ENCODE results near the gene CLIC4.

GRCh38 chr1:24765308-24765988 is 20.2 kb downstream of the CLIC4 start:
- TF ChIP-seq POLR2AphosphoS5 (IDR thresholded peaks at IDR 0.05; ENCODE audit: low read depth) (no peak), EZH2phosphoT487 (IDR thresholded peaks at IDR 0.05; ENCODE audit: unreplicated experiment) (no peak), CREB1 (CRISPR knock-in tag; IDR thresholded peaks at IDR 0.05; ENCODE audit: low read depth) (no peak), CTCF (conservative IDR thresholded peaks at IDR 0.05; ENCODE audit: low read depth in 2 of 2) (no peak)

All from GM23338 (cell line).